HG03095 (cell line): ENCODE measurements around the gene SRGN.

Source experiments
- ATAC-seq: cut with Tn5 transposase; IDR thresholded peaks from one replicate; pipeline ENCODE4 v1.9.1; 2021; ENCODE audit warnings: moderate library complexity; ENCODE audit not compliant: unreplicated experiment

SRGN gene

GRCh38 chr10:69089638-69090599 lies 2.0 kb downstream of the SRGN start:
- ATAC-seq: peak; percentile 29

DNA sequence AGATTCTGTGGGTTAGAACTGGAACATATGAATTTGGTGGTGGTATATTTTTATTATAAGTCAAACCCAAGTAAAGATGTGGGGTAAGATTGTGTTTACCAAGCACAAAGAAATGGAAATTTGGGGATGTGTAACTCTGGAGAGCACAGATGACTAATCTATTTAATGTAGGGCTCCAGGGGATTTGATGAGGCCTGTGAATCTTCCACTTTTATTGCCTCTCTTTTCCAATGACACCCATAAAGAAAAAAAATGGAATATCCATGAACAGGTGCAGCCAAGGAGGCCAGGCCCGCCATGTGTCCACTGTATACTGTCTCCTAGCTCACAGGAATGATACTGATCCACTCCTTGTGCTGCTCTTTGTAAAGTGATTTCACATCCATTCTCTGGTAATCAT lies 2.8 kb downstream of the SRGN start:
- no peak for ATAC-seq

- ATAC-seq: no peak
These were observed 3.3 kb downstream of the SRGN start for GRCh38 chr10:69091143-69091651.

DNA sequence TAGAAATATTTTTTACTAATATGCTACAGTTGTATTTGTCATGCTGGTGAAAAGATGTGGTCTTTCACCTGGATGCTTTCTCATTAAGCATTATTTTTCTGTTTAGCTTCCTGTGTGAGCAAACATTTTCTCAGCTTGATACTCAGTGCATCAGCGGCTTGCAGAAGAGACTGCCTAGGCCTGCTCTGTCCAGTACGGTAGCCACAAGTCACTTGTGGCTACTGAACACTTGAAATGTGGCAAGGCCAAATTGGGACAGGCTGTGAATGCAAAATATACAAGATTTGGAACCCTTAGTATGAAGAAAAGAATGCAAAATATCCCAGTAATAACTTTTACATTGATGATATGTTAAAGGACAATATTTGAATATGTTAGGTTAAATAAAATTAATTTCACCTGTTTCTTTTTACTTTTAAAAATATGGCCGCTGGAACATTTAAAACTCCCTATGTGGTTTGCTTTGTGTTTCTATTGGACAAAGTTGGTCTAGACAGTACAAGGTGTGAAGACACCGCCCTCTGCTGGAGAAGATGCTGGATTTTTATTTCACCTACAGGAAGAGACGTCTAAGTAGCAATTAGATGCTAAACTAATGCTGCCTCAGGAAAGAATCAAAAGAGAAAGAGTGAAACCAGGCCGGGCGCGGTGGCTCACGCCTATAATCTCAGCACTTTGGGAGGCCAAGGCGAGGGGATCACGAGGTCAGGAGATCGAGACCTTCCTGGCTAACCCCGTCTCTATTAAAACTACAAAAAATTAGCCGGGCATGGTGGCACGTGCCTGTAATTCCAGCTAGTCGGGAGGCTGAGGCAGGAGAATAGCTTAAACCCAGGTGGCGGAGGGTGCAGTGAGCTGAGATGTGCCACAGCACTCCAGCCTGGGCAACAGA lies 5.3 kb downstream of the SRGN start:
- ATAC-seq: no peak

DNA sequence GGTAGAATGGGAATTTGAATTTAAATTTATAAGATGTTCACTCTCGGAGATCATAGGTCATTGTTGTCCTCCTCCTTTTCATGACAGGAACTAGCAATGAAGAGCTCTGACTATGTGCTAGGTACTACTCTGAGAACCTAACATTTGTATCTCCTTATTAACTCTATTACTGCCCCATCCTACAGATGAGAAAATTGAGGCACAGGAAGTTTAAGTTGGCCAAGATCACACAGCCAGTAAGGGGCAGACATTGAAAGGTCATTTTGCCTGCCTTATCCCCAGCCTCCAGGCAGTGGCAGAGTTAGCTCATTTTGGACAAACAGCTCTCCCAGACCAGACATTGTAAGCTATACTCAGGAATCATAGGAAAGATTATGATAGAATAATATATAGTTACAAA lies 6.0 kb downstream of the SRGN start:
- no peak for ATAC-seq

GRCh38 chr10:69096045-69096444 lies 8.1 kb downstream of the SRGN start:
- ATAC-seq: no peak

DNA sequence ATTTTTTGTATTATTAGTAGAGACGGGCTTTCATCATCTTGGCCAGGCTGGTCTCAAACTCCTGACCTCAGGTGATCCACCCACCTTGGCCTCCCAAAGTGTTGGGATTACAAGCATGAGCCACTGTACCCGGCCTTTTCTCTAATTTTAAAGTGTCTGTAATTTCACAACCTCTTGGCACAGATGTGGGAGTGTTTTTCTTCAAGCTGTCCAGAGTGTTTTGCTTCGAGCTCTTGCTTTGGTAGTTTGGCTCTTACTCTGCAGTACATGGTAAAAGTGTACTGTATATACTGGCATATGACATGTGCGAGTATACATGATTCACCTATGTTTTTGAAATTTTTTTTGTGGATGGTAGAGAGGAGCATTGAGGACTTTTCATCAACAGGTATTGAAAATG lies 9.8 kb downstream of the SRGN start:
- ATAC-seq: no peak

- ATAC-seq: no peak
These were observed 12.4 kb downstream of the SRGN start for GRCh38 chr10:69100136-69100872.

DNA sequence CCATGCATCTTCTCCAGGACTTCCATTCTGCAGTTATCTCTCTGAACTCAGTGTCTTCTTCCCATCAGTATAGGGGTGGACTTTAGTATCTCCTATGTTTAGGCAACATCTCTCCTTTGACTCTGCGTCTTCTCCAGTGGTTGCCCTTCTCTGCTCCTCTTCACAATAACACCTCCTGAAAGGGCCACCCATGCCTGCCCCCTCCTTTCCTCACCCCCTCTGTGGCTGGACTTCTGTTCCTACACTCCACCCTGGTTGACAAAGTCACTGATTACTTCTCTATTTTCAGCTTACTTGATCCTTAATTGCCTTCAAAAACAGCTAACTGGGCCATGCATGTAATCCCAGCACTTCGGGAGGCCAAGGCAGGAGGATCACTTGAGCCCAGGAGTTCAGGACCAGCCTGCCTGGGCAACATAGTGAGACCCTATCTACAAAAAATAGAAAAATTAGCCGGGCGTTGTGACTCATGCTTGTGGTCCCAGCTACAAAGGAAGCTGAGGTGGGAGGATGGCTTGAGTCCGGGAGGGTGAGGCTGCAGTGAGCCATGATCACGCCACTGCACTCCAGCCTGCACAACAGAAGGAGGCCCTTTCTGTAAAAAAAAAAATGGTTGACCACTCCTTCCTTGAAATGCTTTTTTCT lies 13.7 kb downstream of the SRGN start:
- ATAC-seq: no peak

- ATAC-seq: no peak
These were observed 14.5 kb downstream of the SRGN start for GRCh38 chr10:69102440-69102839.

DNA sequence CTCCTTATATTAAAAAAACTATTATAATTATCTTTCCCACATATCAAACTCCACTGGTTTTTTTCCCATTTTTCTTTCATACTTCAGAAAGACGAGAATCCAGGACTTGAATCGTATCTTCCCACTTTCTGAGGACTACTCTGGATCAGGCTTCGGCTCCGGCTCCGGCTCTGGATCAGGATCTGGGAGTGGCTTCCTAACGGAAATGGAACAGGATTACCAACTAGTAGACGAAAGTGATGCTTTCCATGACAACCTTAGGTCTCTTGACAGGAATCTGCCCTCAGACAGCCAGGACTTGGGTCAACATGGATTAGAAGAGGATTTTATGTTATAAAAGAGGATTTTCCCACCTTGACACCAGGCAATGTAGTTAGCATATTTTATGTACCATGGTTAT lies 15.9 kb downstream of the SRGN start:
- ATAC-seq: no peak

GRCh38 chr10:69104994-69105790 lies 17.3 kb downstream of the SRGN start:
- no peak for ATAC-seq

DNA sequence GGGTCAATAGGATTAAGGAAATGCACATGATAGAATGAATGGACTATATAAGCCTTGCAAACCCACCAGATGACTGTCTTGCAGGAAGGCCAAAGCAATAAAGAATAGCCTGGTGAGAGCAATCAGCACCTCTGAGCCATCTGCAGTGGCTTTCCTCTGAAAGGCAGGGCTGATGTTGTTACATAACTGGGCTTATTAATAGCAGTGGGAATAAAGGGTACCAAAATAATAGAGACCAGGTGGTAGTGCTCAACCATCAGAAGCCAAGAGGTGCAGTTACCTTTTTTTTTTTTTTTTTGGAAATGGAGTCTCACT lies 19.2 kb downstream of the SRGN start:
- no peak for ATAC-seq

- no peak for ATAC-seq
These were observed 19.8 kb downstream of the SRGN start for GRCh38 chr10:69107699-69108098.

DNA sequence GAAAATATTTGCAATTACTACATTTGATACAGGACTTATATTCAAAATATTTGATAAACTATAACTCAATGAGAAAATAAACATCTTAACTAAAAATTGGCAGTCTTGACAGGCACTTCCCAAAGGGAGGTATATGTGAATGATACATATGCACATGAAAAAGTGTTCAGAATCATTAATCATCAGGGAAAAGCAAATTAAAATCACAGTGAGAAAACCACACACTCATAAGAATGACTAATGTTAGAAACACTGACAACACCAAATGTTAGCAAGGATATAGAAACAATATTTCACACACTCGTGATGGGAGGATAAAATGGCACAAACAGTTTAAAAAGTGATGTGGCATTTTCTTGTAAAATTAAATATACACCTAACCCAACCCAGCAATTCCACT lies 32.0 kb downstream of the SRGN start:
- ATAC-seq: no peak

DNA sequence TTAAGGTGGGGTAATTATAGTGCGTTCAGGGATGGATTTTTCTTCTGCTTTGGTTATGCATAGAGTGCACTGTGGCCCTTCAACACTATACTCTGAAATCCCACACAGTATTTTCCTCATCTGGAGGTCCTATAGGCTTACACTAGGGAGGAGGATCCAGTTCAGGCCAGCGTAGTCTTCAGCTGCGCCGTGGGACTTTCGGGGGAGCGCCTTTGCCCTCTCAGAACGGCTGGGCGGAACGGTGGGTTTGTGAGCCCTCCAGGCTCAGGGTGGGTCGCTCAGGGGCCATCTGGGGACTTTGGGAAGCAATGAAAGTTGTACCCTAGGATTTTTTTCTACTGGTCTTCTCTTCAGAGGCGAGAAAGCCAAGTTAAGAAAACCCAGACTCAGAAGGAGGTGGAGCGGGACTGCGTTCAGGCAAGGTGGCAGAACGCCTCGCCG lies 35.4 kb downstream of the SRGN start:
- ATAC-seq: peak; percentile 34

DNA sequence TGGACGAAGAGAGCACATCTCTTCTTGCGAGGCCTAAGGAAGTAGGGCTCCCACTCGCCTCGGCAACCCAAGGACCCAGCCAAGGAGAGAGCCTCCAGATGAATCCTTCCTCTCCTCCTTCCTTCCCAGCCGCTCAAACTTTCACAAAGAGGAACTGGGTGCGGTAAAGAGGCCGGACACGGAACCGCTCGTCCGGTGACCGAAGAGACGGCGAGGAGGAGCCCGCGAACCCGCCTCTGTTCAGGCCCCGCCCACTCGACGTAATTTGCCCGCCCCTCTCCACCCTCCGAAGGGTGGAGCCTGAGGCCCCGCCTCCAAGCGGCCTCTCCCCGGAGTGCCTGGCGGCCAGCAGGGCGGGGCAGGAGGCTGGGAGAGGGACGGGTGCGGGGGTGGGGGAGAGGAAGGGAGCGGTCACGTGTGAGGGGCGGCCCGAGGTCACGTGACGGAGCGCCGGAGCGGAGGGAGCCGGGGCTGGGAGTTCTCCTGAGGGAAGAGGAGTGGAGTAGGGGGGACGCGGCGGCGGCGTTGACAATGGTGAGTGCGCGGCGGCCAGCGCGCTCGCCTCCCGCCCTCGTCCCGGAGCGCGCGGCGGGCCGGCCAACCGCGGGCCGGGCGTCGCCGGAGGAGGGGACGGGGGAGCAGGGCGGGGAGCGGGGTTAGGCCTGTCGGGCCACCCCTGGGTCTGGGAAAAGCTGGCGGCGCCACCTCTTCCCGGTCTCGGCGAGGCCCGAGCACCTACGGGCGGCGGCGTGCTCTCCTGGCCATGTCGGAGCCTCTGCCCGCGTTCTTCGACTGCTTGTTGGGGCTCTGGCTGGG lies 36.1 kb downstream of the SRGN start, which contains the start of gene VPS26A:
Gene VPS26A (plus strand): TSS at position 432 of the 816 bp plus-strand sequence. CDS start 100 bp downstream, at position 532.
- ATAC-seq: peak; percentile 79

GRCh38 chr10:69124563-69125268 lies 36.8 kb downstream of the SRGN start:
- ATAC-seq: peak; percentile 21
